Adrenal gland (tissue), 12 donors: Measurements from ENCODE around the gene DMTF1. TPM values are rescaled to one million over a fixed set of nuclear protein-coding genes. Genes with fewer than 3 reads are reported as not detected.
"Not testable (repeated sequence)": the region's sequence is repeated elsewhere in the genome, so short reads cannot be mapped to it uniquely, and the experiment has no call there.

Source experiments
- DNase-seq, 7 donors: peaks; one replicate each; pipeline ENCODE4 v3.0.0-alpha.2; 2019 to 2020
- H3K27ac ChIP-seq, 5 donors: fragments of 200-600 bp; sonication (generic) in 4 of 5; 1 replicate in 3 of 5; 2 replicates in 2 of 5; pipeline versions ENCODE4 v1.5.1 to v1.8.0; 2016 to 2020; ENCODE audit warnings: mild to moderate bottlenecking in 1 of 5
- H3K27me3 ChIP-seq: fragments of 200-600 bp; 2 replicates; pipeline ENCODE4 v1.8.0; 2021
- H3K36me3 ChIP-seq, 2 donors: fragments of 200-600 bp; replicated peaks in 1 of 2; 1 replicate in 1 of 2; 2 replicates in 1 of 2; pipeline versions ENCODE4 v1.5.1 to v1.8.0; 2018 to 2022
- H3K4me1 ChIP-seq, 2 donors: fragments of 200-600 bp; replicated peaks in 1 of 2; 1 replicate in 1 of 2; 2 replicates in 1 of 2; pipeline versions ENCODE4 v1.5.1 to v1.8.0; 2018 to 2021
- H3K4me3 ChIP-seq, 4 donors: fragments of 200-600 bp; sonication (generic) in 3 of 4; one replicate each; pipeline ENCODE4 v1.5.1; 2016 to 2018
- H3K9me3 ChIP-seq, 3 donors: fragments of 200-600 bp; sonication (generic) in 1 of 3; replicated peaks in 1 of 3; 1 replicate in 2 of 3; 2 replicates in 1 of 3; pipeline versions ENCODE4 v1.5.1 to v1.8.0; 2016 to 2021
- CTCF ChIP-seq, 6 experiments: fragments of 450-650 bp in 4 of 6; fragments of 200-600 bp in 2 of 6; sonication (generic) in 1 of 6; IDR thresholded peaks; 1 replicate in 5 of 6; 2 replicates in 1 of 6; pipeline versions ENCODE4 v1.5.1 to v1.8.0; 2016 to 2021; ENCODE audit warnings: antibody characterized with exemption in 6 of 6, mild to moderate bottlenecking in 2 of 6, moderate library complexity in 1 of 6
- POLR2A ChIP-seq, 2 donors: fragments of 450-650 bp; IDR thresholded peaks; one replicate each; pipeline ENCODE4 v1.6.1; 2017; ENCODE audit warnings: antibody characterized with exemption in 2 of 2, mild to moderate bottlenecking in 2 of 2, moderate library complexity in 1 of 2
- WGBS, 4 donors: extraction: QIAGEN DNeasy Blood & Tissue Kit in 2 of 4; methylation state at CpG; one replicate each; pipeline versions ENCODE4 v1.1.5 to v1.1.7; 2013 to 2017; 5-methylcytosine and 5-hydroxymethylcytosine counted together
- intact Hi-C, 2 donors: fragments of 100-400 bp; cut with DNase I; formaldehyde crosslinking; loops; one replicate each; pipeline versions ENCODE4 v1.14.1 to v1.15.0; 2022 to 2023
- polyA plus RNA-seq, 3 donors: library from polyadenylated mRNA; stranded (reverse); fragments of 200-250 nt in 2 of 3; fragments of 350-450 nt in 1 of 3; fragmentation: Illumina TruSeq in 1 of 3; extraction: RNeasy Lipid Tissue Mini Kit (QIAGEN cat#74804) in 1 of 3; gene quantifications; one replicate each; pipeline ENCODE4 v1.2.3, GENCODE V29; 2013 to 2014
- small RNA-seq, 2 donors: library from RNA; depleted of rRNA; stranded (forward); fragments of <200 nt; gene quantifications; one replicate each; pipeline ENCODE3, GENCODE V24; 2016
- total RNA-seq, 9 donors: library from RNA; depleted of rRNA in 4 of 9; stranded (reverse); fragments of >200 nt in 4 of 9; fragments of 120-200 nt in 1 of 9; fragmentation: NEBNext Ultra II Directional in 1 of 9; extraction: Animal tissue kit (Norgen Biotek cat#: 25700) in 1 of 9; gene quantifications; one replicate each; pipeline versions ENCODE4 v1.1.0 to v1.2.4, GENCODE V29; 2013 to 2023
- donor health status: healthy with polysubstance abuse.
- donor health status: Bipolar disorder and iron deficiency.
- donor health status: DM: yes; HTN: yes; CAD: no.
- donor health status: DM: no; HTN: no; CAD: no.
- donor health status: DM: no; HTN: no; CAD: no.
- donor health status: DM: yes; HTN: yes; CAD: no.

DMTF1 gene
- total and polyA plus RNA-seq, 12 donors: 17.1 to 149 (median 50.2) TPM

- Histone ChIP-seq H3K27me3 (no peaks in the 10 kb centered on the region), H3K4me3 (no peak overlapping the region), H3K9me3 (no peaks in the 10 kb centered on the region), H3K36me3 (no peaks in the 10 kb centered on the region), H3K27ac (no peak overlapping the region), H3K4me1 (no peaks in the 10 kb centered on the region)
- intact Hi-C loops: loop anchor here in 1 of 2 donors (5.0 kb wide), 1 partner anchor 304 kb away; no protein-coding TSS in a partner anchor
- no peak for DNase-seq
- TF ChIP-seq POLR2A (IDR thresholded peaks at IDR 0.05) (no peak), CTCF (IDR thresholded peaks at IDR 0.05) (no peak)
These were observed 79.5 kb downstream of the DMTF1 start for GRCh38 chr7:87231711-87232110.

GRCh38 chr7:87234949-87235348, 82.7 kb downstream of the DMTF1 start:
- Histone ChIP-seq H3K4me1 (no peaks in the 10 kb centered on the region), H3K27ac (no peak overlapping the region), H3K27me3 (peaks cover 5% of the 10 kb centered on the region), H3K9me3 (no peaks in the 10 kb centered on the region), H3K36me3 (no peaks in the 10 kb centered on the region), H3K4me3 (no peak overlapping the region)
- intact Hi-C loops: loop anchor here in 1 of 2 donors (5.0 kb wide), 1 partner anchor 308 kb away; no protein-coding TSS in a partner anchor
- DNase-seq: no peak
- TF ChIP-seq CTCF (IDR thresholded peaks at IDR 0.05): no peak
- no peak for TF ChIP-seq POLR2A (IDR thresholded peaks at IDR 0.05)

GRCh38 chr7:87238464-87239051, 86.3 kb downstream of the DMTF1 start:
- H3K27ac ChIP-seq, H3K4me1 ChIP-seq, H3K36me3 ChIP-seq, intact Hi-C loops, H3K9me3 ChIP-seq, DNase-seq, H3K27me3 ChIP-seq, H3K4me3 ChIP-seq: not testable (repeated sequence)
- 48 to 67% (median 61%) methylated on average over 6 to 11 of the region's 11 CpGs for WGBS, 4 donors

GRCh38 chr7:87245671-87246070, 93.4 kb downstream of the DMTF1 start:
- 81 to 88% (median 85%) methylated on average over 5 of the region's 5 CpGs for WGBS, 4 donors
- H3K27ac ChIP-seq, H3K27me3 ChIP-seq, H3K4me1 ChIP-seq, H3K4me3 ChIP-seq, DNase-seq, H3K36me3 ChIP-seq, intact Hi-C loops, H3K9me3 ChIP-seq: not testable (repeated sequence)

Small RNA genes lying within 50 kb of the gene (small RNA-seq; reads per million reads assigned to genes)
- 0 reads per million in 2 donors for gene RF00019
- gene RF02271: 0 reads per million in 2 donors

Other genes with a start within 250 kb of the DMTF1 start
- 10 to 100 TPM in 3 of 9 donors, 1 to 10 TPM in 6; 2.5 to 19.2 (median 7.4) TPM for gene ELAPOR2, start 92.8 kb upstream of the DMTF1 start, total RNA-seq
- gene ELAPOR2, start 92.8 kb upstream of the DMTF1 start, polyA plus RNA-seq: 1 to 10 TPM; 1.9 to 8.1 (median 2.3) TPM
- 10 to 100 TPM; 13.7 to 63.4 (median 20.5) TPM for gene TMEM243, start 67.3 kb downstream of the DMTF1 start, total RNA-seq
- gene TMEM243, start 67.3 kb downstream of the DMTF1 start, polyA plus RNA-seq: 10 to 100 TPM; 18.1 to 24.4 (median 23.9) TPM
- gene CROT, start 193.2 kb downstream of the DMTF1 start, total RNA-seq: 10 to 100 TPM; 11.9 to 24.1 (median 15.4) TPM
- gene CROT, start 193.2 kb downstream of the DMTF1 start, polyA plus RNA-seq: 10 to 100 TPM in 1 of 3 donors, 1 to 10 TPM in 2; 7.7 to 19.5 (median 7.7) TPM